ENCODE measurements around the gene ANKRD16.

GRCh38 chr10:5938291-5938690 lies 48.6 kb upstream of the ANKRD16 start:
- TF ChIP-seq CTCF (IDR thresholded peaks at IDR 0.05) (no peak), POLR2A (IDR thresholded peaks at IDR 0.05) (no peak), EP300 (IDR thresholded peaks at IDR 0.05) (no peak)

All from upper lobe of left lung (tissue), 4 donors.